Measurements from ENCODE around the gene WDR82. TPM values are rescaled to one million over a fixed set of nuclear protein-coding genes. Genes with fewer than 3 reads are reported as not detected.

The WDR82 gene
- total RNA-seq, 1 experiment from 2014 or later = 31.1 TPM

DNA sequence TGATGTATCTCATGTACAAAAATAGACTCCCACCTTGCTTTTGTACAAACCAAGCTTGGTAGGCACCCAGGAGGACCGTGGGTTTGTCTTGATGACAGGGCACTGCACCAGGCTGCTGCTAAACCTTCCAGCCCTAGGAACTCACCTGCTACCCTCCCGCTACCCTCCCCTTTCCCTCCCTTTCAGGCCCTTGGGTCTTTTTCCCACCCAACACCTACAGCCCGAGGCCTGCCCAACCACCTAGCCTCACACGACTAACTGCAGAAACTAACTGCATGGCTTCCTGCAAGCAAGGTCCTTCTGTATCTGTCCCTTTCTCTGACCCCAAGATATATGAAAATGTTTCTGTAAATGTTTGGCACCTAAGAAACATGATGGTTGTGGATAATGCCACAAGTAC is 21.8 kb downstream of the WDR82 start:
- DNase-seq (ENCODE audit: low read depth) = no peak

DNA sequence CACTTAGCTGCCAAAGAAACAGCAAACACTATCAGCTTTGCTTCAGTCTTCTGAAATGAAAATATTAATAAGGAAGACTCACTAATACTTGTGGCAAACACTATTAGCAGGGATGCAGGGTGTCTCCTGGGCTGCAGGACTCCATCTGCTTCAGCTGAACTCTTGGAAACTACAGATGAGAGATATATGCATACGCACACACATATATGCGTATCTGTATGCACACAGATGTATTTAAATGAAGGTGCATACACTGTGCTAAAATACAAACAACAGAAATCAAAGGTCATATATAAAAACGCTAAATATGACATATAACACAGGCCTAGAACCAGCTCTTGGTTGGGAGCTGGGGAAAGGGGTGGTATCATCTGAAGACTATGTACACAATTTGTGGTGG is 22.3 kb downstream of the WDR82 start:
- DNase-seq (ENCODE audit: low read depth) = no peak

DNA sequence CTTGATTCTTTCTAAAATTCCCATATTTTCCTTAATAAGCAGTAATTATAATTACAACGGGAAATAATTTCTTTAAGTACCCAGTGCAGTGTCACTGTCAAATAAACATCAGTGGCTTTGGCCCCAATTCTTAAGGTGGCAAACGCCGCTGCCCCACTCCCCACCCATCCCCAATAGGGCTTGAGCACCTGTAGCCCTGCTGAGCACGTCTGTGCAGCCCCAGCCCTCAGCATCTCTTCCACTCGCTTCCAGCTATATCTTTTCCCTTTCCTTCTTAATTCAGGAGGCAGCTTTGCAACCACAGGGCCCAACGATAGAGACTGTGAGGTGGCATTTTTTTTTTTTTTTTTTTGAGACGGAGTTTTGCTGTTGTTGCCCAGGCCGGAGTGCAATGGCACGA is 23.8 kb downstream of the WDR82 start:
- no peak for DNase-seq (ENCODE audit: low read depth)

DNA sequence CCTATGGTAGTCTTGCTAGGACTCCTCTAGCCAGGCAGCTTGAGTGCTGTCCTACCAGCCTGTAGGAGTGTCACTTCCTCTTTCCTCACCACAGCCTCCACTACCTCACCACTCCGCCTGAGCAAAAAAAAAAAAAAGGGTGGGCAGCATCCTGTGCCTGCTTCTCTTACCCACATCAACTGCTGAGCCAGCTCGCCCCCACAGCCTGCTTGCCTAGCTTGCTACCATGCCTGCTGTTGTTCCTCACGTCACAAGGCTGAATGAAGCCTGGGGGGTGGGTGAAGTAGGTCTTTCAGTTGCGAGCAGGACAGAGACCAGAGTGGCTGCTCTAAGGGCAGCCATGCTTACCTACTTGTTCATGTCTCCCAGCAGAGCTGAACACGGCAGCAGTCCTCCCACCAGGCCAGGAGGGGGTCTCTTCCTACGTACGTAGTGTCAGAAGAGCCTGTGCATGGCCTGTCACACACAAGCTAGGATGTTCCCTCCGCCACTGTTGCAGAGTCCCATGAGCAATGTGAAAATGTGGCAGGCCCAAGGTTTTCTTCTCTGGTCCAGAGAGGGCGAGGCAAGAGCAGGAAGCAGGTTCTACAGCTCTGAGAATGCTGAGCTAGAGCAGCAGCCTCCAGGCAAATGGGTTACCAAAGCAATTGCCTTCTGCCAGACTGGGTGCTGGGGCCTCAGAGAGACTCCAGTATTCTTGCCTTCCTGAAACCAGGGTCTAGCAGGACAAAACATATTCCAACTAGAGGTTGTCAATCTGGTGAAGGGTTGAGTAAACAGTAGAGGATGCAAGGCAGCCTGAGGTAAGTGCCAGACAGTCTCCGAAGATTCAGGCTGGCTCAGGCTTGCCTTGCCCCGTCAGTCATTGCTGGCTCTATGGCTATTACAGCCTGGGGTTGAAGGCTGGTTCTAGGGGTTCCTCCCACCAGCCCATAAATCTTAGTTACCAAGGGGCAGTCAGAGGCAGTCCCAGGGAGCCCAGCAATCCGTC is 24.8 kb downstream of the WDR82 start:
- no peak for DNase-seq (ENCODE audit: low read depth)

DNA sequence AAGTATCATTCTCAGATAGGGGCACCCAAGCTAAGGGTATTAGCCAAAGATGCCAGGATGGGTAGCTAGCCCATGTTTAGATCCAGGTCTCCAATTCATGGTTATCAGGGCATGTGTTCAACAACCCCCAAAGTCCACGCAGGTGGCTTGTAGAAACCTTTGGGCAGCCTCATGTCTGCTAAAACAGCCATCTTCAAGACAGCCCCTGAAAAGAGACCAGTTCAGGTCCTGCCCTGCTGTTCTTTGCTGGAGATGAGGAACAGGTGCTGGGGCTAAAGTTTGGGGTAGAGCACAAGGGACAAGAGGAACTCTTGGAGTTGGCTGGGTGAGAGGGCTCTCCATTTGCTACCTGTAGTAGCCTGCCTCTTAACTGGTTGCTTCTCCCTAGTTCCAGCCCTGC is 28.3 kb downstream of the WDR82 start:
- DNase-seq (ENCODE audit: low read depth) = no peak

DNA sequence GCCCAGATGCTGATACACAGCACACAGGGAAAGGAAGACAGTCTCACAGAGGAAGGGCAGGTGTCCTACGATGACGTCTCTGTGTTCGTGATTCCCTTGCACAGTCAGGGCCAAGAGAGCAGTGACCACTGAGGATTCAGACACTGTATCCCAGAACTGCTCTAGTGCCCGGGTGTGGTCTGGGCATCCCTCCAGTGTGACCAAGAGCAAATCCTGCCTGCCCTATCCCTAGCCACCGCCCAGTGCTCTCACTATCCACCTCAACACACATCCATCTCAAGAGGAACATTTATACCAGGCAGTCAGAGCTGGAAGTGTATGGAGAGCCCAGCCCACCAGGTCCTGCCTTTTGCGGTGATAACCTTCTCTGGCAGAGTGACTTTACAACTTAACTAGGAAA is 28.8 kb downstream of the WDR82 start:
- no peak for DNase-seq (ENCODE audit: low read depth)

DNA sequence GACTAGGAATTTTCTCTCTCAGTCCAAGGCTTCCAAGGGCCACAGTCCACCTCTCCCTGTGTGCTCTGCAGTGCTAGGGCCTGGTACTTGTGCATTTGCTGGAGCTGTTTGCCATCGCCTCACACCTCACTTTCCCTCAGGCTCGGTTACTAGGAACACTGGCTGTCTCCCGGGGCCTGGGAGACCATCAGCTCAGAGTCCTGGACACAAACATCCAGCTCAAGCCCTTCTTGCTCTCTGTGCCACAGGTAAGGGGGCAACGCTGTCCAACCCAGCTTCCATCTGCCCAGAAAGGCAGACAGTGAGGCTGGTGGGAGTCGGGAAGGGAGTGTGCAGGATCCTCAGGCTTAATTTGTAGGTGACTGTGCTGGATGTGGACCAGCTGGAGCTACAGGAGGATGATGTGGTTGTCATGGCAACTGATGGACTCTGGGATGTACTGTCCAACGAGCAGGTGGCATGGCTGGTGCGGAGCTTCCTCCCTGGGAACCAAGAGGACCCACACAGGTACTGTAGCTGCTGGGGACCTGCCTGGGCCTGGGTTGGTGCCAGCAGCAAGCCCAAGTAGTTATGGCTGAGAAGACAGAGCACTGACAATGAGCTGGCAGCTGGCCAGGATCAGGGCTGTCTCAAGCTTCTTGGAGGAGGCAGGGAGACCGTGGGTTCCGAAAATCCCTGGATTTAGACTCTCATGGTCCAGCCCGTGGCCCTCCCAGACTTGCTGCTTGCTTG is 29.5 kb downstream of the WDR82 start:
- DNase-seq (ENCODE audit: low read depth) = no peak

DNA sequence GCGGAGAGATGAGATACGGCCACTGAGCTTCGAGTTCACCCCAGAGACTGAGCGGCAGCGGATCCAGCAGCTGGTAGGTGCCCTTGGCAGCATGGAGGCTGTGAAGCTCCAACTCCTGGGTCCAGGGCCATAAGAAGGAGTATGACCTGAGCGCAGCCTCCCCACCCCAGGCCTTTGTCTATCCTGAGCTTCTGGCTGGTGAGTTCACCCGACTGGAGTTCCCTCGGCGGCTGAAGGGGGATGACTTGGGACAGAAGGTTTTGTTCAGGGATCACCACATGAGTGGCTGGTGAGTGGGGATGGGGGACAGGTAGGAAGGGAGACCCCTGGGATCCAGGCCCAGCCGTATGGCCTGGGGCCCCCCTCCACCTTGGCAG is 30.3 kb downstream of the WDR82 start:
- no peak for DNase-seq (ENCODE audit: low read depth)

DNA sequence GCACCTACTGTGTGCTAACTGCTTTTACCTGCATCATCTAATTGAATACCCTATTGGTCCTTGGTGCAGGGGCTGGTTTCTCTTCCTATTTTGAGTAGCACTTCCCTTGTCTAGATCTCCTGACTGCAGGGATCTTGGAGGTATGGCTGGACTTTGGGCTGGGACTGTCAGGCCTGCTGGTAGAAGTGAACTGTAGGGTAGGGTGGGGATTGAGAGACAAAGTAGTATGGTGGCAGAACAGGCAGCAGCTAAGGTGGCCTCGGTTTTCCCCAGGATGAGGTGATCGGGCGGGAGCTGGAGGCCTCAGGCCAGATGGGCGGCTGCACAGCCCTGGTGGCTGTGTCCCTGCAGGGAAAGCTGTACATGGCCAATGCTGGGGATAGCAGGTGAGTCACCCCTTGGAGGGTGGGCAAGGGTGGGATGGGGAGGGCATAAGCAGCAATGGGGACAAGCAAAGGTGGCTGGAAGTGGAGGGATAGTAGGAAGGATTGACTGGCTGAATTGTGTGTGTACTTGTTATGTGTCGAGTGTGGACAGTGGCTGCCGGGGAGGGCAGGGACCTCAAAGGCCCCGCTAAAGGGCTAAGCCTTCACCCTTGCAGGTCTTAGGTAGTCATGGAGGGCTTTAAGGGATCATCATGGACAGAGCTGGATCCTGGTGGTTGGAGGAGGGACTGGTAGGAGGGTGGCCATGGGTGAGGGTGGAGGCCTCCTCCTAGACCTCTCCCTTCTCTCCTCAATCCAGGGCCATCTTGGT is 30.9 kb downstream of the WDR82 start:
- no peak for DNase-seq (ENCODE audit: low read depth)

DNA sequence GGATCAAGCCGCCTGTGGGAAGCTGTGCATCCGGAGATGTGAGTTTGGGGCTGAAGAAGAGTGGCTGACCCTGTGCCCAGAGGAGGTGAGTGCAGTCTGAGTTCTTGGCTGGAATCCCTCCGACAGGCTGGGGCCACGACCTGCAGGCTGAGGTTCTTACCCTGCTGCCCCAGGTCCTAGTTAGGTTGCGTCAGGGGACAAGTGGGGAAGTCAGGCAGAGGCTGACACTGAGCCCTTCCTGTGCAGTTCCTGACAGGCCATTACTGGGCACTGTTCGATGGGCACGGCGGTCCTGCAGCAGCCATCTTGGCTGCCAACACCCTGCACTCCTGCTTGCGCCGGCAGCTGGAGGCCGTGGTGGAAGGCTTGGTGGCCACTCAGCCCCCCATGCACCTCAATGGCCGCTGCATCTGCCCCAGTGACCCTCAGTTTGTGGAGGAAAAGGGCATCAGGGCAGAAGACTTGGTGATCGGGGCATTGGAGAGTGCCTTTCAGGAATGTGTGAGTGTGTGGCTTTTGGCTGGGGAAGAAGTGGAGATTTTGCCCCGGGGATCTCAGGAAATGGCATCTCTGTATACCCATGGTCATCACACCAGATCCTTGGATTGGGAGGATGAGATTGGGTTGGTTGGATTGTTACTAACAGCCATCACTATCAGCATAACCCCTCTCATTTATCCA is 31.6 kb downstream of the WDR82 start:
- no peak for DNase-seq (ENCODE audit: low read depth)

DNA sequence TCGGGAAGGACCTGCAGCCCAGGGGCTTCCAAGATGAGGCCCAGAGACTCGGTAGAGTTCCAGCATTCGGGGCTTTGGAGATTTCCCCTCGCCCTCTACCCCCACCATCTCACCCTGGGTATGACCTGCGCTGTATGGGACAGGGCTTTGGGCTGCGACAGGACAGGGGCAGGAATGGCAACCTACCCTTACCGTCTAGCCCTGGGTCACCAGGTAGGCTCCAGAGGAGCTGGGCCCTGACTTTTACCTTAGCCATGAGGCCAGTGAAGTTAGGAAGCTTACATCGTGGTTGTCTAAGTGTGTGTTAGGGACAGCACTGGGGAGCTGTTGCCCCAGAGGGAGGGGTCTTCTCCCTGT is 32.2 kb downstream of the WDR82 start:
- no peak for DNase-seq (ENCODE audit: low read depth)

DNA sequence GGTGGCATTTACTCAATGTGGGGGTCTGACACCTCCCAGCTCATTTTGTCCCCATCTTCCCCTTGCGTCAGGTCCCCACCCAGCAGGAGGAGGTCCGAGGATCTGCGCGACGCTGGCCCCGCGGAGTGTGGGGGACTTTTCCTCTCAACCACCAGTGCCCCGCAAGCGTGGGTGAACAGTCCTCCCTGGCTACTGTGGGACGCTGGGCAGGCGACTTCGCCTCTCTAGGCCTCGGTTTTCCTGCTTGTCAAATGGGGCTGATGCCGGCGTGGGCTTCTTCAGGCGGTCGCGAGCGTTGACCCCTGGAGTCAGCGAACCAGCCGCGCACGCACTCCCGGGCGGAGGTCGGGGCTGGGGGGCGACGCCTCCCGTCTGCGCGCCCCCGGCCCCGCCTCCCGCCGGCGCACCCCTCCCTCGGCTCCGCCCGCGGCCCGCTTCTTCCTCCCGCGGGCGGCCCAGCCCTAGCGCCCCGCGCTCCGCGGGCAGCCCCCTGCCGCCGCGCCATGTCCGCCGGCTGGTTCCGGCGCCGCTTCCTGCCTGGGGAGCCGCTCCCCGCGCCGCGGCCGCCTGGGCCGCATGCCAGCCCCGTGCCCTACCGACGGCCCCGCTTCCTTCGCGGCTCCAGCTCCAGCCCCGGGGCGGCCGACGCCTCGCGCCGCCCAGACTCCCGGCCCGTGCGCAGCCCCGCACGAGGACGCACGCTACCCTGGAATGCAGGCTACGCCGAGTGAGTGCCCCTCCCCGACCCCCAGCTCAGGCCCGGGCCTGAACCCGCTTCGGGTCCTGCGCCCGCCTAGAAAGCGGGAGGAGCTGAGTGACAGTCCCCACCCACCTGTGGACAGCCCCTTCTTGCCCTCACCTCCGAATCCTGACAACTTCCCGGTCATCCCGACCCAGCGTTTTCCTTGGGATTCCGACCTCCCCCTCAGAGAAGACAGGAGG is 32.9 kb downstream of the WDR82 start, which contains the start of gene PPM1M:
PPM1M (plus strand) TSS at position 438 of the 942 bp plus-strand sequence; CDS start at position 504, 66 bp downstream.
- DNase-seq (ENCODE audit: low read depth) = peak; percentile 60

DNA sequence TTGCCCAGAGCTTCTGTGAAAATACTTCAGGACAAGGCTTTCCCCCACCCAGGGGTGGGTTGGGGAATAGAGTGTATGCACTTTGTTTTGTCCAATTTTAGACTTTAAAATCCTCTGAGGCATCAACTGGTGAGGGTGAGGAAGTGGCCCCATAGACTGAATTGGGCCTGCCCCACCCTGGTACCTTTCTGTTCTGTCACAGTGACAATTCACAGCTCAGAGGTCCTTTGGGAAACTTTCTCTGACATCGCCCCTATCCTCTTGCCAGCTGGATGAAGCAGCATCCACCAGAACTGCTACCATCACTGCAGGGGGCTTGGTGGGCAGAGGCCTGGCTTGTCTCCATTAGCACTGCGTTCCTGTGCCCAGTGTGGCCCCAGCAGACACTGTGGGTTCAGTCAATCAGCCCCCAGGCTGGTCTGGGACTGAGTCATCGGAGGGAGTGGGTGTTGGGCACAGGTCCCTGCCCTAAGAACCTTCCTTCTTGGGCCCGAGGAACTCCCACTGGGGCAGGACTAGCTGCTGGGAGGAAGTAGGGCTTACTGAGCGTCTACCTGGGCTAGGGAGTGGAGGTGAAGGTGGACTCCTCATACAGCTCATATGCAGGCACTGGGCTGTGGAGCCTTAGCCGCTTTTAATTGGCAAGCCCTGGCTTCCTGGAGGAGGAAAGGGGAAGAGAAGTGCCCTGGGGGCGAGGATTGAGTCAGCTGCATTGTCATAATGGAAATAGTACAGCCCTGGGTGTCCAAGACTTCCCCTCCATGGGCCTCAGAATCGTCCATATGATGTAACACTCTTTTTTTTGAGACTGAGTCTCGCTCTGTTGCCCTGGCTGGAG is 34.4 kb downstream of the WDR82 start:
- DNase-seq (ENCODE audit: low read depth) = peak; percentile 73

DNA sequence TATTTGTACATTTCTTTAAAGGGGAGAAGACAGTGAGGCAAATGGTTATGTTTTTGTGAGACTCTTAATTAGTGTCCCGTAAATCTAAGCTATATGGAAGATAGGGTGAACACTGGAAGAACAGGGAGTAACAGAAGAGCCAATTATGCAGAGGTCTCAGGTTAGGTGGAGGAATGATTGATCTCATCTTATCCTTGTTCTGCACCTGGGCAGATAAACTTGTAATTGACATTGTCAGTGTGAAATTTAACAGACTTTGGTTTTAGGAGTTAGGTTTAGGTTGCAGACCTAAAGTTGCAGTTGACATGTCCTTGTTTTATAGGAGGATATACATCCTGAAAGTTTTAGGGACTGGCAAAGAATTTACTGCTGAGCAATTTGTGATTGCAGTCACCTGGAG is 36.4 kb downstream of the WDR82 start:
- DNase-seq (ENCODE audit: low read depth) = no peak

DNA sequence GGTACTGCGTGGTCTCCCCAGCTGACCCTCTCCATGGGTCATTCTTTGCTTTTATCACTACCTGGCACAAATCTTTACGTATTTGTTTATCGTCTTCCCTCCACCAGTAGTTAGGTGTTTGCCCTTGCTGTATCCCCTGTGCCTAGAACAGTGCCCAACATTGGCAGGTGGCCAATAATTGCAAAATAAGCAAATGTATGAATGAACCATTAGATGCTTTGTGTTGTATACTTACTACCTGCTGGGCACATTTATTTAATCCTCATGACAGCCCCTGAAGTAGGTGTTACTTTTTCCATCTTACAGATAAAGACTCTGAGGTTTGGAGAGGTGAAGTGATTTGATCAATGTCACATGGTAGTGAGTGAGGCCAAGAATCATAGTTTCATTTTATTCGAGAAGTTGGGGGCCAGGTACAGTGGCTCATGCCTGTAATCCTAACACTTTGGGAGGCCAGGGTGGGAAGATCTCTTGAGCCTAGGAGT is 37.5 kb downstream of the WDR82 start:
- DNase-seq (ENCODE audit: low read depth) = no peak

DNA sequence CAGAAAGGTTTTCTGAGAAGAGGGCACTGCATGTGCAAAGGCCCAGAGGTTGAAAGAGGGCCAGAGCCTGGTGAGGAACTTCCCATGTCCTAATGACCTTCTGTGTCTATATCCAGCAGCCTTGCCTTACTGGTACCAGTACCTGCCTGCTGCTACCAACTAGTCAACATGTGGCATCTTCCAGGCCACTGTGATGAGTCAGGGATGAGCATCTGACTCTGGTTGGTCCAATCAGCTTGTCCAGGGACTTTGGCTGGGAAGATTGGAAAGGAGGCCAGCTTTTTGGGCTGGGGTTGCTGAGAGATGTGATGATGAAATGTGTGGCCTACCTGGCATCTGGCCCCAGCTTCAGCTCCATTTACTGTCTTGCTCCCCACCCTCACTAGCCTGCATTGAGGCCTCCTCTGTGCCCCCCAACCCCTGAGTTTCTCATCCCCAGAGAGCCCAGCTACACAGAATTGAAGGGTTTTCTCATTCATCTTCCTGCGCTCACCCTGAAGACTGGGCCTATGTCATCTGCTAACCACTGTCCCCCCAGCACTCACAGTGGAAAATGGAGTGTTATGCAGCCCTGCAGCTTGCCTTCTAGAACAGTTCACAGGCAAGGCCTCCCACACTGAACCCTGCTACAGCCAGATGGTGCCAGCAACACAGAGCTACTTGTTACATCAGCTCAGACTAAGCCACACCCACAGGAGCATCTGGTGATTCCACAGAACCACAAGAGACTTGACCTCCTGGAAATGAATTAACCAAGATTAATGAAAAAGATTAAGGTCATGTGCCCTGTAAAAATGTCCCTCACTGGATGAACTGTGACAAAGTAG is 38.2 kb downstream of the WDR82 start:
- DNase-seq (ENCODE audit: low read depth) = peak; percentile 59

DNA sequence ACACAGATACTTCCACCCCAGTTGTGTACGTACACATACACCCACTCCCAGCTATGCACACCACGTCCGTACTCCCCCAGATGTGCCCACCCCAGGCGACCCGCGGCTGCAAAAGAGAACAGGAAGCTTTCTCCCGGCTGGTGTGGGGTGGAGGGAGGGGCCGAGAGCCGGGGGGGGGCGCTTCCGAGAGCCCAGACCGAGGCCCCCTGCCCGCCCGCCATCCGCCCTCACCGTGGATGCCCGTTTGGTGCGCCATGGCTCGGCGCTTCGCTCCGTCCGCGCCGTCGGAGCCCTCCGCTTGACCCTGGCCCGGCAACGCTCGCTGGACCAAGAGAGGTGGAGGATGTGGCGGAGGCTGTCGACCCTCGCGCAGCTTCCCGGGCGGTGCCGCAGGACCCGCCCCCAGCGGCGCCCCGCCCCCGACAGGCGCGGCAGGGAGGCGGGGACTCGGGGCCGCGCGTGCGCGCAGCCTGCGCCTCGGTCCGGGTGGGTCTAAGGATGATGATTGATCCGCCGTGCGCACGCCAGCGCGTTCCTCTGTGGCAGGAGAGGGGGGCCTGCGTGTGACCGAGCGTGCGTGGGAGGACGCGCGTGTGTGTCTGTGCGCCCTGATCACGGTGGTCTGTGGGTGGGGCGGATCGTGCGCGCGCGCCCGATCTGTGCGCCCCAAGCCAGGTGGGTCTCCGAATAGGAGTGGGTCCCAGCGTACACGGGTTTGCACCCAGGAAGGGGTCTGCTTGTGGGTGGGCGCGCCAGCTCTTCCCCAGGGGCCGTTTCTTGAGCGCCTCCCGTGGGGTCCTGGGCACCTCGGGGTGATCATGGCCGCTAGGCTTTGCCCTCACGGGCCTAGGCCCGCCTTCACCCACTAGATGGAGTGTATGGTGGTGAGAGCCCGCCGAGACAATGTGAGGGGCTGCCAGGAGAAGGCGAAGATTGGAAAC is 39.4 kb downstream of the WDR82 start, which contains the start of gene TWF2:
TWF2 (minus strand) TSS at position 398 of the 941 bp plus-strand sequence; CDS start at position 256, 142 bp downstream.
- peak; percentile 85 for DNase-seq (ENCODE audit: low read depth)

Measured in Daoy (cell line).